Measurements from ENCODE around the gene WFS1. TPM values are rescaled to one million over a fixed set of nuclear protein-coding genes. Genes with fewer than 3 reads are reported as not detected.
A peak's percentile ranks its signal among the peaks of the same experiment; 100 is the strongest.

WFS1 gene
- total and polyA plus RNA-seq, 2 of the 4 experiments (the other 2 are of a cell fraction): 9.7 to 42.4 TPM

GRCh38 chr4:6250235-6250983 is 19.2 kb upstream of the WFS1 start (continued):
- TF ChIP-seq MAFK (IDR thresholded peaks at IDR 0.05; ENCODE audit: low read depth, low read length) (no peak), POLR2A (IDR thresholded peaks at IDR 0.05; ENCODE audit: low read depth, low read length) (0 out of 2 replicates have a peak, but pooled peaks have one; percentile 32)

GRCh38 chr4:6250984-6251295 is 18.7 kb upstream of the WFS1 start:
- H3K18ac ChIP-seq (ENCODE audit: low read depth, low read length): no peak overlapping the region
- H3K56ac ChIP-seq (ENCODE audit: extremely low read depth, insufficient read depth, low read length): no peak overlapping the region
- CTCF ChIA-PET: interaction anchor here (0.6 to 3.7 kb wide), 12 partner anchors 9 to 295 kb away, joined by 3 to 43 read pairs (median 8); no protein-coding TSS in a partner anchor

More at GRCh38 chr4:6250984-6251295, 18.7 kb upstream of the WFS1 start:
- BruUV-seq (replicated peaks): no TSS peak
- no peak overlapping the region for H4K5ac ChIP-seq (ENCODE audit: low read depth, low read length)
- H3K9me1 ChIP-seq (ENCODE audit: insufficient read depth, low read length): no peaks in the 10 kb centered on the region
- H2BK5ac ChIP-seq (ENCODE audit: low read depth, low read length, poor library complexity, severe bottlenecking): no peak overlapping the region
- no peak overlapping the region for H3K23ac ChIP-seq (ENCODE audit: low read depth, low read length)
- H3K27me3 ChIP-seq (ENCODE audit: control insufficient read depth, insufficient read depth, low read length): peaks cover 38% of the 10 kb centered on the region
- H3K9ac ChIP-seq (ENCODE audit: low read depth, low read length): no peak overlapping the region
- dilution Hi-C loops (cut with HindIII; ENCODE audit: low sequenced_read_pairs, unreplicated experiment): no loop called here
- POLR2A ChIA-PET (ENCODE audit: unreplicated experiment): interaction anchor here (0.5 kb wide), 1 partner anchor 18 kb away, joined by 5 read pairs; the partner anchor contains the start of gene WFS1
- no CpG with 5 or more reads among the region's 1 CpG for WGBS, 2 experiments (ENCODE audit: extremely low coverage in 2 of 2, insufficient read length in 1 of 2)
- H2BK120ac ChIP-seq (ENCODE audit: low read depth, low read length): no peak overlapping the region
- no peak for TF ChIP-seq ELK1 (IDR thresholded peaks at IDR 0.05; ENCODE audit: borderline replicate concordance, low read depth, low read length)
- TF ChIP-seq RFX5 (IDR thresholded peaks at IDR 0.05; ENCODE audit: low read depth, low read length): no peak
- no peak for TF ChIP-seq POLR2A (IDR thresholded peaks at IDR 0.05; ENCODE audit: low read depth, low read length)
- no peak for TF ChIP-seq CTCF (conservative IDR thresholded peaks at IDR 0.05; ENCODE audit: low read depth, low read length)
- TF ChIP-seq BHLHE40 (IDR thresholded peaks at IDR 0.05; ENCODE audit: low read depth, low read length): no peak
- TF ChIP-seq MAFK (IDR thresholded peaks at IDR 0.05; ENCODE audit: low read depth, low read length): no peak
- no peak for TF ChIP-seq USF2 (IDR thresholded peaks at IDR 0.05; ENCODE audit: low read depth, low read length)
- TF ChIP-seq RCOR1 (IDR thresholded peaks at IDR 0.05; ENCODE audit: insufficient replicate concordance, low read length): no peak
- no peak for TF ChIP-seq FOS (IDR thresholded peaks at IDR 0.05; ENCODE audit: low read depth, low read length)
- DNase-seq (no peak), ATAC-seq (ENCODE audit: low read depth) (no peak)
- H3K79me1 ChIP-seq (ENCODE audit: low read depth in 1 of 2, low read length in 2 of 2): no peaks in the 10 kb centered on the region
- no peak overlapping the region for H2AK9ac ChIP-seq (replicated peaks; ENCODE audit: low read depth, low read length, poor library complexity)
- no peak overlapping the region for H4K91ac ChIP-seq (ENCODE audit: insufficient read depth, low read depth, low read length)
- H3K27ac ChIP-seq (ENCODE audit: insufficient read depth, low read length): no peak overlapping the region
- H3K4me3 ChIP-seq (ENCODE audit: insufficient read depth, low read depth, low read length): no peak overlapping the region
- H3K14ac ChIP-seq (replicated peaks; ENCODE audit: low read depth, low read length): no peak overlapping the region
- intact Hi-C loops (cut with micrococcal nuclease): loop anchor here (1.0 kb wide), 2 partner anchors 76 to 295 kb away; no protein-coding TSS in a partner anchor
- H3K9me3 ChIP-seq (ENCODE audit: control insufficient read depth, insufficient read depth, low read length): no peaks in the 10 kb centered on the region
- no peak overlapping the region for H2BK15ac ChIP-seq (ENCODE audit: low read depth, low read length)
- no peak overlapping the region for H4K8ac ChIP-seq (ENCODE audit: low read depth in 2 of 2, low read length in 2 of 2)
- no peak overlapping the region for H2AK5ac ChIP-seq (ENCODE audit: low read depth, low read length)
- no peaks in the 10 kb centered on the region for H3K4me1 ChIP-seq (ENCODE audit: control insufficient read depth, insufficient read depth, low read length)
- in situ Hi-C loops (cut with MboI; ENCODE audit: low sequenced_read_pairs): loop anchor here (5.0 to 10.0 kb wide), 2 partner anchors 76 to 294 kb away; no protein-coding TSS in a partner anchor
- H3K4ac ChIP-seq (ENCODE audit: low read depth, low read length): no peak overlapping the region
- no peaks in the 10 kb centered on the region for H3K36me3 ChIP-seq (ENCODE audit: control insufficient read depth, insufficient read depth, low read length)
- H3K4me2 ChIP-seq (ENCODE audit: low read depth, low read length): no peak overlapping the region
- no peaks in the 10 kb centered on the region for H4K20me1 ChIP-seq (ENCODE audit: insufficient read depth, low read length)
- no peak overlapping the region for H2AFZ ChIP-seq (replicated peaks; ENCODE audit: low read length, poor library complexity)
- no peak overlapping the region for H2BK20ac ChIP-seq (ENCODE audit: low read depth, low read length)

Measured in IMR-90 (cell line).